Common myeloid progenitor, CD34-positive (primary cell): ENCODE measurements around the gene EPHB4.

Experiments
- CTCF ChIA-PET: fragments of 350-600 bp; sonication (Branson Sonifier 250); formaldehyde crosslinking; loops from one replicate; lab custom pipeline; 2021; ENCODE audit warnings: antibody characterized with exemption; lab: Charles Lee
- POLR2A ChIA-PET: fragments of 350-600 bp; sonication (Branson Sonifier 250); formaldehyde crosslinking; loops from one replicate; lab custom pipeline; 2021; ENCODE audit warnings: antibody characterized with exemption; lab: Charles Lee
- DNase-seq, 3 donors: peaks; one replicate each; pipeline versions ENCODE4 v3.0.0 to v3.0.0-alpha.2; 2013
- H3K27ac ChIP-seq, 2 experiments: 1 replicate in 1 of 2; 2 replicates in 1 of 2; pipeline ENCODE4 v1.7.0; 2013; ENCODE audit warnings: inconsistent platforms in 2 of 2, low read length in 2 of 2, mild to moderate bottlenecking in 2 of 2, low read depth in 1 of 2, moderate library complexity in 1 of 2; ENCODE audit not compliant: severe bottlenecking in 2 of 2, insufficient read depth in 1 of 2, poor library complexity in 1 of 2
- H3K27me3 ChIP-seq, 5 experiments: replicated peaks in 2 of 5; 1 replicate in 3 of 5; 2 replicates in 2 of 5; pipeline versions ENCODE4 v1.6.1 to v1.7.0; 2013; ENCODE audit warnings: low read length in 4 of 5, mild to moderate bottlenecking in 2 of 5, moderate library complexity in 2 of 5, inconsistent platforms in 1 of 5; ENCODE audit not compliant: insufficient read depth in 5 of 5, control insufficient read depth in 4 of 5
- H3K36me3 ChIP-seq, 4 experiments: 1 replicate in 2 of 4; 2 replicates in 2 of 4; pipeline versions ENCODE4 v1.6.1 to v1.7.0; 2013; ENCODE audit warnings: low read length in 3 of 4, control low read depth in 1 of 4, mild to moderate bottlenecking in 1 of 4; ENCODE audit not compliant: control insufficient read depth in 4 of 4, insufficient read depth in 4 of 4
- H3K4me1 ChIP-seq, 4 experiments: 1 replicate in 3 of 4; 2 replicates in 1 of 4; pipeline versions ENCODE4 v1.6.1 to v1.7.1; 2013; ENCODE audit warnings: low read length in 3 of 4, mild to moderate bottlenecking in 3 of 4, control low read depth in 1 of 4, inconsistent platforms in 1 of 4, moderate library complexity in 1 of 4; ENCODE audit not compliant: control insufficient read depth in 4 of 4, insufficient read depth in 4 of 4; ENCODE audit errors: control extremely low read depth in 1 of 4
- H3K4me3 ChIP-seq, 7 experiments: 1 replicate in 4 of 7; 2 replicates in 3 of 7; pipeline versions ENCODE4 v1.5.1 to v1.7.0; 2013; ENCODE audit warnings: mild to moderate bottlenecking in 7 of 7, low read length in 6 of 7, moderate library complexity in 6 of 7, inconsistent platforms in 2 of 7, low read depth in 2 of 7, control low read depth in 1 of 7; ENCODE audit not compliant: insufficient read depth in 4 of 7, control insufficient read depth in 1 of 7; ENCODE audit errors: extremely low read depth in 1 of 7
- H3K9me3 ChIP-seq, 5 experiments: 1 replicate in 4 of 5; 2 replicates in 1 of 5; pipeline versions ENCODE4 v1.6.1 to v1.7.1; 2013; ENCODE audit warnings: low read length in 4 of 5, mild to moderate bottlenecking in 2 of 5, inconsistent platforms in 1 of 5, low read depth in 1 of 5, moderate library complexity in 1 of 5; ENCODE audit not compliant: control insufficient read depth in 4 of 5, insufficient read depth in 2 of 5; ENCODE audit errors: control extremely low read depth in 1 of 5
- WGBS: methylation state at CpG from one replicate; pipeline ENCODE4 v1.1.5; 2013; ENCODE audit not compliant: insufficient coverage; 5-methylcytosine and 5-hydroxymethylcytosine counted together

The EPHB4 gene

GRCh38 chr7:100837099-100837836, 9.9 kb upstream of the EPHB4 start:
- 5% methylated on average over 31 of the region's 37 CpGs for WGBS
- POLR2A ChIA-PET, result no interaction called here

GRCh38 chr7:100836812-100837098, 9.4 kb upstream of the EPHB4 start:
- ChIA-PET CTCF (interaction anchor here (1.5 to 6.3 kb wide), 3 partner anchors 14 to 224 kb away, joined by 4 to 43 read pairs (median 5); partner anchors contain the start of gene SLC12A9), POLR2A (no interaction called here)
- WGBS, result 61% methylated on average over 4 of the region's 6 CpGs

More at GRCh38 chr7:100837099-100837836, 9.9 kb upstream of the EPHB4 start:
- H3K27me3 ChIP-seq, result no peaks in the 10 kb centered on the region
- peak overlapping the region in 1 of 2 experiments; percentile 64 for H3K27ac ChIP-seq
- no peaks in the 10 kb centered on the region for H3K9me3 ChIP-seq
- CTCF ChIA-PET, result interaction anchor here (1.0 to 6.3 kb wide), 4 partner anchors 14 to 224 kb away, joined by 3 to 43 read pairs (median 4); partner anchors contain the start of gene SLC12A9
- H3K4me1 ChIP-seq, result peaks cover 0 to 19% (median 11%) of the 10 kb centered on the region in 4 experiments
- H3K4me3 ChIP-seq, result peak overlapping the region in 5 of 7 experiments; percentile 39 to 72 (median 59)
- no peaks in the 10 kb centered on the region for H3K36me3 ChIP-seq
- peak; percentile 73 to 75 (median 73) for DNase-seq

GRCh38 chr7:100835903-100836811, 8.8 kb upstream of the EPHB4 start:
- DNase-seq, result peak in 1 of 3 donors; percentile 40
- Histone ChIP-seq H3K27me3 (no peaks in the 10 kb centered on the region), H3K9me3 (no peaks in the 10 kb centered on the region), H3K36me3 (no peaks in the 10 kb centered on the region), H3K4me3 (peak overlapping the region in 3 of 7 experiments; percentile 14 to 72 (median 44)), H3K27ac (peak overlapping the region in 1 of 2 experiments; percentile 64), H3K4me1 (peaks cover 0 to 19% (median 11%) of the 10 kb centered on the region in 4 experiments)
- ChIA-PET CTCF (interaction anchor here (0.9 to 6.3 kb wide), 5 partner anchors 14 to 223 kb away, joined by 3 to 43 read pairs (median 5); partner anchors contain the start of gene SLC12A9), POLR2A (no interaction called here)
- 18% methylated on average over 11 of the region's 17 CpGs for WGBS

More at GRCh38 chr7:100836812-100837098, 9.4 kb upstream of the EPHB4 start:
- H3K27ac ChIP-seq, result peak overlapping the region in 1 of 2 experiments; percentile 64
- H3K4me1 ChIP-seq, result peaks cover 0 to 19% (median 11%) of the 10 kb centered on the region in 4 experiments
- no peaks in the 10 kb centered on the region for H3K27me3 ChIP-seq
- H3K36me3 ChIP-seq, result no peaks in the 10 kb centered on the region
- H3K9me3 ChIP-seq, result no peaks in the 10 kb centered on the region
- H3K4me3 ChIP-seq, result peak overlapping the region in 5 of 7 experiments; percentile 39 to 72 (median 59)
- no peak for DNase-seq

- H3K27ac ChIP-seq, result no peak overlapping the region
- H3K4me1 ChIP-seq, result peaks cover 0 to 37% (median 27%) of the 10 kb centered on the region in 4 experiments
- no peak for DNase-seq
- H3K9me3 ChIP-seq, result no peaks in the 10 kb centered on the region
- ChIA-PET POLR2A (no interaction called here), CTCF (interaction anchor here (0.7 to 13.2 kb wide), 4 partner anchors 10 to 167 kb away, joined by 3 to 108 read pairs (median 23); partner anchors contain the start of gene SLC12A9)
- WGBS, result 94% methylated on average over 3 of the region's 5 CpGs
- no peaks in the 10 kb centered on the region for H3K36me3 ChIP-seq
- H3K27me3 ChIP-seq, result peaks cover 0 to 6% (median 0%) of the 10 kb centered on the region in 5 experiments
- no peak overlapping the region for H3K4me3 ChIP-seq
Measured at GRCh38 chr7:100832281-100832633, 4.9 kb upstream of the EPHB4 start.

GRCh38 chr7:100830396-100830795, 3.1 kb upstream of the EPHB4 start:
- no peak overlapping the region for H3K4me3 ChIP-seq
- ChIA-PET CTCF (interaction anchor here (13.2 kb wide), 1 partner anchor 26 kb away, joined by 108 read pairs; no protein-coding TSS in a partner anchor), POLR2A (no interaction called here)
- H3K9me3 ChIP-seq, result no peaks in the 10 kb centered on the region
- H3K36me3 ChIP-seq, result no peaks in the 10 kb centered on the region
- no peak overlapping the region for H3K27ac ChIP-seq
- H3K27me3 ChIP-seq, result peaks cover 0 to 9% (median 0%) of the 10 kb centered on the region in 5 experiments
- peaks cover 0 to 36% (median 34%) of the 10 kb centered on the region in 4 experiments for H3K4me1 ChIP-seq
- no peak for DNase-seq
- WGBS, result 93% methylated on average over 3 of the region's 4 CpGs

GRCh38 chr7:100829150-100829716, 1.9 kb upstream of the EPHB4 start:
- H3K4me3 ChIP-seq, result peak overlapping the region in 2 of 7 experiments; percentile 28 to 81
- POLR2A ChIA-PET, result interaction anchor here (0.6 to 1.1 kb wide), 2 partner anchors 60 to 1174 kb away, joined by 3 read pairs; partner anchors contain the start of gene UFSP1
- H3K27me3 ChIP-seq, result peaks cover 0 to 11% (median 0%) of the 10 kb centered on the region in 5 experiments
- peaks cover 0 to 36% (median 34%) of the 10 kb centered on the region in 4 experiments for H3K4me1 ChIP-seq
- CTCF ChIA-PET, result interaction anchor here (1.0 to 13.2 kb wide), 3 partner anchors 22 to 117 kb away, joined by 3 to 108 read pairs (median 12); partner anchors contain the start of gene SLC12A9
- peak in 2 of 3 donors; percentile 23 to 51 for DNase-seq
- H3K9me3 ChIP-seq, result no peaks in the 10 kb centered on the region
- 24% methylated on average over 19 of the region's 20 CpGs for WGBS
- H3K27ac ChIP-seq, result peak overlapping the region in 1 of 2 experiments; percentile 49
- no peaks in the 10 kb centered on the region for H3K36me3 ChIP-seq
